ENCODE data around the gene COPS3.

GRCh38 chr17:17242246-17242645 lies 38.8 kb downstream of the COPS3 start:
- no peak for TF ChIP-seq CTCF (IDR thresholded peaks at IDR 0.05)
- TF ChIP-seq POLR2A (IDR thresholded peaks at IDR 0.05): no peak
